HEK293T (cell line): Measurements from ENCODE around the gene GNG2.

ENCODE experiments used
- BHLHE40 ChIP-seq: fragments of 450-650 bp; IDR thresholded peaks from 2 replicates; pipeline ENCODE4 v1.6.1; 2016; ENCODE audit warnings: mild to moderate bottlenecking, moderate library complexity, borderline replicate concordance
- ELF4 ChIP-seq: fragments of 450-650 bp; IDR thresholded peaks from 2 replicates; pipeline ENCODE4 v1.6.1; 2017; ENCODE audit warnings: antibody characterized with exemption
- FOXA1 ChIP-seq: fragments of 450-650 bp; IDR thresholded peaks from 2 replicates; pipeline ENCODE4 v1.6.1; 2016; ENCODE audit warnings: mild to moderate bottlenecking
- FOXM1 ChIP-seq: fragments of 450-650 bp; IDR thresholded peaks from 2 replicates; pipeline ENCODE4 v1.6.1; 2017; ENCODE audit warnings: mild to moderate bottlenecking, borderline replicate concordance
- LEF1 ChIP-seq: fragments of 450-650 bp; IDR thresholded peaks from 2 replicates; pipeline ENCODE4 v1.6.1; 2017; ENCODE audit warnings: mild to moderate bottlenecking, borderline replicate concordance
- NFRKB ChIP-seq: fragments of 450-650 bp; IDR thresholded peaks from 2 replicates; pipeline ENCODE4 v1.6.1; 2016; ENCODE audit warnings: mild to moderate bottlenecking, moderate library complexity
- SP1 ChIP-seq: fragments of 450-650 bp; IDR thresholded peaks from 2 replicates; pipeline ENCODE4 v1.6.1; 2017
- SUZ12 ChIP-seq: fragments of 450-650 bp; IDR thresholded peaks from 2 replicates; pipeline ENCODE4 v1.6.1; 2016; ENCODE audit warnings: mild to moderate bottlenecking
- TARDBP ChIP-seq: fragments of 450-650 bp; IDR thresholded peaks from 2 replicates; pipeline ENCODE4 v1.6.1; 2016
- TF ChIP-seq, protein P1 (sequence below): fragments of 450-650 bp; IDR thresholded peaks from 2 replicates; pipeline ENCODE4 v1.6.1; 2016

DNA sequence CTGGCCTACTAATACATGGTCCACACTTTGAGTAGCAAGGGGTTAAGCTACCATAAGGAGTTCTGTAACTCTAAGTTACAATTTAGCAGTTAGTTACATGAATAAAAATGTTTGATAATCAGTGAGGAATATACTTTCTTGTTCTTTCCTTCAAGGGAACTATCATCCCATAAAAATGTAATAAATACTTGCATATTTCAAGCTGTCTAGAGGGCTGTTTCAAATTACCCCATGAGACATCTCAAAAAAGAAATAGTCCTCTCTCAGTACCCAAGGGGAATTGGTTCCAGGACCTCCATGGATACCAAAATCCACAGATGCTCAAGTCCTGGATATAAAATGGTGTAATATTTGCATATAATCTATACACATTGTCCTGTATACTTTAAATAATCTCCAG is 48.7 kb upstream of the GNG2 start:
- no peak for TF ChIP-seq TARDBP
- TF ChIP-seq, protein P1, sequence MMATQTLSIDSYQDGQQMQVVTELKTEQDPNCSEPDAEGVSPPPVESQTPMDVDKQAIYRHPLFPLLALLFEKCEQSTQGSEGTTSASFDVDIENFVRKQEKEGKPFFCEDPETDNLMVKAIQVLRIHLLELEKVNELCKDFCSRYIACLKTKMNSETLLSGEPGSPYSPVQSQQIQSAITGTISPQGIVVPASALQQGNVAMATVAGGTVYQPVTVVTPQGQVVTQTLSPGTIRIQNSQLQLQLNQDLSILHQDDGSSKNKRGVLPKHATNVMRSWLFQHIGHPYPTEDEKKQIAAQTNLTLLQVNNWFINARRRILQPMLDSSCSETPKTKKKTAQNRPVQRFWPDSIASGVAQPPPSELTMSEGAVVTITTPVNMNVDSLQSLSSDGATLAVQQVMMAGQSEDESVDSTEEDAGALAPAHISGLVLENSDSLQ: no peak
- no peak for TF ChIP-seq BHLHE40
- TF ChIP-seq FOXM1: no peak
- no peak for TF ChIP-seq ELF4
- TF ChIP-seq NFRKB: no peak
- no peak for TF ChIP-seq FOXA1
- no peak for TF ChIP-seq SP1
- TF ChIP-seq SUZ12: no peak
- no peak for TF ChIP-seq LEF1
